WI38 (cell line): ENCODE data around the gene CDK19.

Experiments used
- H3K4me3 ChIP-seq: 2 replicates; pipeline ENCODE4 v1.5.1; 2011; ENCODE audit warnings: low read depth, mild to moderate bottlenecking, control low read depth, low read length
- TF ChIP-seq, protein P1 (sequence below): IDR thresholded peaks from 2 replicates; pipeline ENCODE4 v1.5.1; 2012; ENCODE audit warnings: low read depth, mild to moderate bottlenecking, control low read depth, low read length

The CDK19 gene

DNA sequence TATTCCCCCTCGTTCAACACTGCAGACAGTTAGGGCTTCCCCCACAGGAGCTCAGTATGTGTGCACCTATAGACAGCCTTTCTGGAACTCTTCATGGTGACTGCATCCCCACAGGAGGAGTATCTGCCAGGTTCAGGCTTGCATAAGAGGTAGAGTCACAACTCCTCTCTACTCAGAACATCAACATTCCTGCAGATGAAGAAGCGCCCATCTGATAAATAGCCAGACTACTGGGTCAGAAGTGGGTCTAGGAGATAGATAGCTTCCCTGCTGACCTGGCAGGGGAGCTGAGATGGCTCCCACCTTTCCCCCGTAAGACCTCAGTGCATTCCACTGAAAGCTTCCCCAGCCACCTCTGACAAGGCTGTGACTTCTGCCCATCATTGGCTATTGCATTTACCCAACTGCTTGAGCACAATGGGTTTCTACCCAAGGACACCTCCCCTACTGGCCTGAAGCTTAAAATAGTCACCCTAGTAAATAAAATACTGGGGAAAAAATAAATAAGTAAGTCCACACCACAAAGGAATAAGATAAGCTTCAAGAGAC, 125.1 kb downstream of the CDK19 start:
- H3K4me3 ChIP-seq: no peak overlapping the region
- TF ChIP-seq, protein P1, sequence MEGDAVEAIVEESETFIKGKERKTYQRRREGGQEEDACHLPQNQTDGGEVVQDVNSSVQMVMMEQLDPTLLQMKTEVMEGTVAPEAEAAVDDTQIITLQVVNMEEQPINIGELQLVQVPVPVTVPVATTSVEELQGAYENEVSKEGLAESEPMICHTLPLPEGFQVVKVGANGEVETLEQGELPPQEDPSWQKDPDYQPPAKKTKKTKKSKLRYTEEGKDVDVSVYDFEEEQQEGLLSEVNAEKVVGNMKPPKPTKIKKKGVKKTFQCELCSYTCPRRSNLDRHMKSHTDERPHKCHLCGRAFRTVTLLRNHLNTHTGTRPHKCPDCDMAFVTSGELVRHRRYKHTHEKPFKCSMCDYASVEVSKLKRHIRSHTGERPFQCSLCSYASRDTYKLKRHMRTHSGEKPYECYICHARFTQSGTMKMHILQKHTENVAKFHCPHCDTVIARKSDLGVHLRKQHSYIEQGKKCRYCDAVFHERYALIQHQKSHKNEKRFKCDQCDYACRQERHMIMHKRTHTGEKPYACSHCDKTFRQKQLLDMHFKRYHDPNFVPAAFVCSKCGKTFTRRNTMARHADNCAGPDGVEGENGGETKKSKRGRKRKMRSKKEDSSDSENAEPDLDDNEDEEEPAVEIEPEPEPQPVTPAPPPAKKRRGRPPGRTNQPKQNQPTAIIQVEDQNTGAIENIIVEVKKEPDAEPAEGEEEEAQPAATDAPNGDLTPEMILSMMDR: no peak

DNA sequence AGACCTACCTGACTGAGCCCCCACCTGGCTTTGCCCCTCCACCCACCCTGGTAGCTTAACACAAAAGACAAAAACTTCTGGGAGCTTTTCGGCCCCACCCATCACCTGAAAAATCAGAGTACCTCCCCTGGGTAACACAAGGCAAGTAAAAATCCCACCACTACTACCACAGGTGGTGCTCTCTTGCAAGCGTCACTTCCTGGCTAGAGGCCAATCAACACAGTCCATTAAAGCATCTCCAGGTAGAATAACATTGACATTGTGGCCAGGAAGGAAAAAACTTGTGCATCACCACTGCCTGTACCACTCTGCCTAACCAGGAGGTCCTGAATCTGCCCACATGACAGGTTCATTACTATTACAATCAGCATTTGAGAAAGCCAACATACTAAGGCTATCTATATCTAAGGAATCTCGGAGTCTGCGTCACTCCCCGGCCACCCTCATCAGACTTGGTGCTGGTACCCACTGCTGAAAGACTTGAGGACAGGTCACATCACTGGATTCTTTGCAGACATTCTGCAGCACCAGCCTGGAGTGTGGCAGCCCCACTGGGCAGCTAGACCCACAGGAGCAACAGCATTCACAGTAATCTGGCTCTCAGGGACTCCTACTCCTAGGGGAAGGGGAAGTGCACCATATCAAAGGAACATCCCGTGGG, 125.9 kb downstream of the CDK19 start:
- H3K4me3 ChIP-seq: no peak overlapping the region
- TF ChIP-seq, protein P1: no peak

DNA sequence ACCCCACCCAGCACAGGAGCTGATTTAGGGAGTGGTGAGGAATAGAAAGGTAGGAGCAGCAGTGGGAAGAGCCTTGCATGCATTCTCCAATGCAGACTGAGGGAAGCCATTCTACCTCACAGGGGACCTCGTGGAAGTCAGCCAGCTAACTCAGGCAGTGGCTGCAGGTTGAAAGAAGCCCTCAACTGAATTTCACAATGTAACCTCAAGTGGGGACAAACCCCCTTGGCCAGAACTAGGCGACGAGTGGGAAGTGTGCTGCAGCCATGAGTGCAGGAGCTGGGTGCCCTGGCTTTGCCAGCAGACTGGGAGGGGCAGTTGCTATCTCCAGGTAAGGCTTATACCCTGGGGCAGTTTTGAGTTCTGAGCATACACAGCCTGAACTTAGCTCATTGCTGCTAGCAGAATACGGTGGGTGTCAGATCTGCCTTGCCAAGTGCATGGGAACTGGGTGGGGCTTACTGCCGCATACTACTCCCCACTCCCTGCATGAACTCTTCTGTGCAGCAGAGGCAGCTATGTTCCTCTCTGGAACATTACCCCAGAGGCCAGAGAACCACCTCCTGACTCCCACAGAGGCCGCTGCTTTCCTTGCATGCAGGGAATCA, 126.5 kb downstream of the CDK19 start:
- H3K4me3 ChIP-seq: no peak overlapping the region
- TF ChIP-seq, protein P1: no peak

DNA sequence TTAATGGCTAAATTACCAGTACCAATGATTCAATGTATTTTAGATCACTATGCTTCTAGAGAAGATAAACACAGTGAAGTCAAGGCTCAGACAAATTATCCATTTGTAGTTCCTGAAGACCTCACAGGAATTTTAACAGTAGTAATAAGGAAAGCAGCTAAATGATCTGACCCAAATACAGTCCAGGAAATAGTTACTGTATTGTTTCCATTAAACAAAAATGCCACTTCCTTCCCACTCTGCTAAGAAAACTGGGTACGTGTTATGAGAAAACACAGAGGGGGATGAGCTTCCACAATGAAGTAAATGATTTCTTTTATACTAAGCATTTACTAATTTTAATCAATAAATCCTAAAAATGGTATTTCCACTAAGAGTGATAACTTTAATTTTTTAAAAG, 127.9 kb downstream of the CDK19 start:
- H3K4me3 ChIP-seq: no peak overlapping the region
- TF ChIP-seq, protein P1: no peak

DNA sequence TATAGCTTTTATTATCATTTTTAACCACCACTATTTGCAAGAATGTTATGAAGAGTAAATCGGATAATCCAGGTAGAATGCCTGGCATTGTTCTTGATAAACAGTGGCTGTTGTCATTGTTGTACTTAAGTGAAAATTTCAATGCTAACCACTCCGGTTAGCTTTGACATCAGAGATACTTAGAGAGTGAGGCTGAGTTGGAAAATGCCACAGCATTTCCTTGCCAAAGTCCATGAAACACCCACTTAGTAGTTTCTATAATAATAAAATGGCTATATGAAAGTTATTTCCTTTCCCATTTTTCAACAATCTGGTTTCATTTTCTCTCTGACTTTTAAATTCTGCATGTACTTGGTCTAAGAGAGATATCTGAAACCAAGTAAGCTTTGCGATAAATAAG, 132.0 kb downstream of the CDK19 start:
- TF ChIP-seq, protein P1: no peak

DNA sequence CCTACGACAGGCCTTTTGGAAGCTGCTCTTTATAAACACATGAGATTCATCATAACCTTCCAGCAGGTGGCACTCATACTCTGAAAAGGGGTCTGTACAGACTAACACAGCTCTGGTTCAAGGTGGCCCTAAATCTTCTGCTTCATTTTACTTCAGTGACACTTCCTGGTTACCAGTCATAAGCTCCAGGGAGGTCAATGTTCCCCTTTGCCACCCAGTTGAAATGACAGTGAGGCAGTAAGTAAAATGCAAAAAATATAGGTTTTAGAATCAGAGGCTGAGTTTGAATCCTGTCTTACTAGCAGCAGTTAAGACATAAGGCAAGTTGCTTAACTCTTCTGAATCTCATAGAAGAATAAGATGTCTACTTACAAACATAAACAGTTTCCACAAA, 132.8 kb downstream of the CDK19 start:
- TF ChIP-seq, protein P1: peak; percentile 50
- no peak overlapping the region for H3K4me3 ChIP-seq

More for the DNA sequence above, 132.0 kb downstream of the CDK19 start:
- no peak overlapping the region for H3K4me3 ChIP-seq
